Astrocyte of the spinal cord (primary cell): ENCODE measurements around the gene NDEL1.

Experiments used
- DNase-seq: peaks from one replicate; pipeline ENCODE4 v3.0.0; 2011; ENCODE audit warnings: low read depth, low spot score
- H3K4me3 ChIP-seq: 2 replicates; pipeline ENCODE4 v1.5.1; 2011; ENCODE audit warnings: low read depth, mild to moderate bottlenecking, low read length, moderate library complexity
- in situ Hi-C: cut with HindIII; loops from 2 replicates; pipeline ENCODE4 v1.10.0; 2017; ENCODE audit warnings: low sequenced_read_pairs
- TF ChIP-seq, protein P1 (sequence below): IDR thresholded peaks from 2 replicates; pipeline ENCODE4 v1.5.1; 2012; ENCODE audit warnings: low read depth, mild to moderate bottlenecking, low read length, inconsistent platforms

Gene NDEL1

DNA sequence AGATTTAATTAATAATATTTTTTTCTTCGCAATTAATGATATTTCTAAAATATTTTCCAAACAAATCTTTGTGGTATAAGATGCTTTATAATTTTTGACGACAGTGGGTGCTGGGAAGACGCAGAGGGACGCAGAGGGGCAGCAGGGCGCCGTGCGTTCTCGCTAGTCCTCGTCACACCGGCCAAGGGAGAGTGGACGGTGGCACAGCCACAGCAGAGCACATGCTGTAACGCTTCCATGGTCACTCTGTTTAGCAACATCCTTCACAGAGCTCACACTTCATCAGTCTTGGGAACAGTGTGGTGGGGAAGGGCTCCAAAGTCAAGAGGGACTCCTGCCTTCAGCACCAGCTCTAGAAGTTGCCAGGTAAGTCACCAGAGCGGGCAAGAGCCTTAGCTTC, 60.4 kb downstream of the NDEL1 start:
- TF ChIP-seq, protein P1, sequence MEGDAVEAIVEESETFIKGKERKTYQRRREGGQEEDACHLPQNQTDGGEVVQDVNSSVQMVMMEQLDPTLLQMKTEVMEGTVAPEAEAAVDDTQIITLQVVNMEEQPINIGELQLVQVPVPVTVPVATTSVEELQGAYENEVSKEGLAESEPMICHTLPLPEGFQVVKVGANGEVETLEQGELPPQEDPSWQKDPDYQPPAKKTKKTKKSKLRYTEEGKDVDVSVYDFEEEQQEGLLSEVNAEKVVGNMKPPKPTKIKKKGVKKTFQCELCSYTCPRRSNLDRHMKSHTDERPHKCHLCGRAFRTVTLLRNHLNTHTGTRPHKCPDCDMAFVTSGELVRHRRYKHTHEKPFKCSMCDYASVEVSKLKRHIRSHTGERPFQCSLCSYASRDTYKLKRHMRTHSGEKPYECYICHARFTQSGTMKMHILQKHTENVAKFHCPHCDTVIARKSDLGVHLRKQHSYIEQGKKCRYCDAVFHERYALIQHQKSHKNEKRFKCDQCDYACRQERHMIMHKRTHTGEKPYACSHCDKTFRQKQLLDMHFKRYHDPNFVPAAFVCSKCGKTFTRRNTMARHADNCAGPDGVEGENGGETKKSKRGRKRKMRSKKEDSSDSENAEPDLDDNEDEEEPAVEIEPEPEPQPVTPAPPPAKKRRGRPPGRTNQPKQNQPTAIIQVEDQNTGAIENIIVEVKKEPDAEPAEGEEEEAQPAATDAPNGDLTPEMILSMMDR: no peak
- in situ Hi-C loops: no loop called here
- no peak overlapping the region for H3K4me3 ChIP-seq
- no peak for DNase-seq

DNA sequence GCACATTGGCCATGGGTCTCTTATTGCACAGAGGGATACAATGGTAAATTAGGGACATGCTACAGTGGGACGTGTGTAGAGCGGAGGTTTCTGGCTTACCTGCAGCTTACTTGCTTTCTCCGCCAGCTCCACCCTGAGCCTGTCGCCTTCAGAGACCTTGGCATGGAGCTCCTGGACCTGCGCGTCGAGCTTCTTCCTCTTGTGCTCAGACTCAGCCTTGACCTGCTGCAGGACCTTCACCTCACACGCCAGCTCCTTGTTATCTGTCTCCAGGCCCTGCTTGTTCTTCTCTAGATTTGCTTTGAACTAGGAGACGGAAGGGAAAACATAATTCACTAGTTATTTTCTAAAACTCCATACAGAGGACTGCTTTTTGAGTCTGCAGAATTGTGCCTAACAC, 63.5 kb downstream of the NDEL1 start:
- in situ Hi-C loops: no loop called here
- H3K4me3 ChIP-seq: no peak overlapping the region
- TF ChIP-seq, protein P1: no peak
- DNase-seq: no peak

DNA sequence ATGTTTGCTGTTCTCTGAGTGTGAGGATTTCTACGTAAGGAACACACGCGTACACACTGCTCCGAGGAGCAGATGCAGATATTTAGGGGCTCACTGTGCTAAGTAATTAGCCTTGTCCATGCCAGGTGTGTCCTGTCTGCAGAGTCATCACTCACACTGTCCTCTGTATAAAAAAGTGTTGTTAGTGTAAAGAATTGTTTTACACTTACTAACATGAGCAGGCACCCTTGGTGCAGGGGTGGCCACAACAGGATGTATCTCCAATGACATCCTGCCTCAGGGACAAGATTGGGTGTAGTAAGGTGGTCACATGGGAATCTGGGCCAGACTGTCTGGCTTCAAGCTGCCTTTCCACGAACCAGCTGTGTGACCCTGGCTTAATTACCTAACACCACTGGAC, 63.9 kb downstream of the NDEL1 start:
- no peak overlapping the region for H3K4me3 ChIP-seq
- in situ Hi-C loops: no loop called here
- DNase-seq: no peak
- TF ChIP-seq, protein P1: no peak

DNA sequence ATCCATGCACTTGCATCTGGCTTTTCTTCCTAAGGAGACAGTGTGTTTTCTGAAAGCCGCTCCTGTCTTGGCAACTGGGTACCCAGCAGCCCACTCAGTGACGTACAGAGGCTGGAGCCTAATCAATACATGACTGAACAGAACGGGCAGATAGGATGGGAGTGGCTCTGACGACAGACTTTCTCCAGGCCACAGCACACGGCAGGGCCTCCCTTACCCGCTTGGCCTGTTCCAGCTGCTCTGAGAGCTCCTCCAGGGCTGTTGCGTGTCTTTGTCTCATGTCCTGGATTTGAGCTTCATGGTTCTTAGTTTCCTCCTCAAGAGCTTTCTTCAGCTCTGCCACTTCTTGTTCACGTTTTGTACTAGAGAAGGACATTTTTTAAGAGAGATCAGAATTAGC, 64.9 kb downstream of the NDEL1 start:
- no peak for DNase-seq
- in situ Hi-C loops: no loop called here
- H3K4me3 ChIP-seq: no peak overlapping the region
- TF ChIP-seq, protein P1: no peak

DNA sequence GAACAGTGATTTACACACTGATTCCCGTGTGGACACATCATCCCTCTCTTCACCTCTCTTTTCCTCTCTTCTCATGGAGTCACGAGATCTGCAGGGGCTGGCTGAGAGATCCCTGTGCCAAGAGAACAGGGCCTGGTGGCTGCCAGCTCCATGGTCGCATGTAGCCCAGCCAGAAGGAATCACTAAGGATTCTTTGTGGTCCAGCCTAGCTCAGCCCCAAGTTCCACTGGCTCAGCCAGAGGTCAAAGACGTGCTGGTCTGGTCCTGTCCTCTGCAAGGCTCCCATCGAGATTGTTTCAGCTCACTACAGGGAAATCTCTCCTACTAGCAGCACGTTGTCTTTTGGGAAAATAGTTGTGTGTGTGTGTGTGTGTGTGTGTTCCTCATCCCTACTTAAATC, 66.4 kb downstream of the NDEL1 start:
- DNase-seq: no peak

DNA sequence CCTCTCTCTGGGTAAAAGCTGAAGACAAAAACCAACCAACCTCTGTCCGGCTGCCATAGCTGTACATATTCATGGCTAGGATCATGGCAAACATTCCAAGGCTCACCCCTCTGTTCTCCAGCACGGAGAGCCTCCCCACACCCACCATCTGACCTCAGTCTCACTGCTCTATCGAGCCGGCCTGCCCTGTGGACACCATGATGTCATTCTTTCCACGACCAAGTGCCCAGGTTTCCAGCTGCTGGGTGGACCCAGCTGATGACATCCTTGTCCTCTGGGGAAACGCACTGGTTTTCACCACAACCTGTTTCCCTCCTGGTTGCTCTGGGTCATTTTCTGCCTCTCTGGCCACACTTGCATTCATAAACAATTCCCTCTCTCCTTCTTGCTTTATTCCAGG, 67.7 kb downstream of the NDEL1 start:
- TF ChIP-seq, protein P1: no peak
- H3K4me3 ChIP-seq: no peak overlapping the region
- no peak for DNase-seq
- in situ Hi-C loops: no loop called here

More for the DNA sequence above, 66.4 kb downstream of the NDEL1 start:
- H3K4me3 ChIP-seq: no peak overlapping the region
- in situ Hi-C loops: no loop called here
- TF ChIP-seq, protein P1: no peak

DNA sequence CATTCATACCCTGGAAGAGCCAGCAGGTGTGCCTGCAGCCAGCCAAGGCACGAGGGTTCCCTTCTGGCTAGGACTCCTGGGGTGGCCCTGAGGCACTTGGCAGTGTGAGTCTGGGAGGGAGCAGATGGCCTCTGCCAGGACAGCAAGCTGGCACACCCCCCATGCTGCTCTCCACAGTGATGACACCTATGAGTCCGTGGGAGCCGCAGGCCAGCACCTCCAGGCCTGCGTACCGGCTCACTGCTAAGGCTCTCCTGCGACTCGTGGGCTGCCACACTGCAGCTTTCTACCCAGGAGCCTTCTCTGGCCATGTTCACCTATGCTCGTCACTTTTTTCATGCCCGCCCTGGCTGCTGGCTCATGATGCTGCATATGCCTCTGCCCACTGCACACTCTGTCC, 68.1 kb downstream of the NDEL1 start:
- H3K4me3 ChIP-seq: no peak overlapping the region
- DNase-seq: no peak
- in situ Hi-C loops: no loop called here
- TF ChIP-seq, protein P1: no peak
